ENCODE measurements around the gene RMND5A.
"Not testable (repeated sequence)": the region's sequence is repeated elsewhere in the genome, so short reads cannot be mapped to it uniquely, and the experiment has no call there.

The RMND5A gene

GRCh38 chr2:86697551-86698104 lies 22.5 kb upstream of the RMND5A start:
- no peak for DNase-seq (ENCODE audit: low read depth)
- no peak for TF ChIP-seq CTCF (IDR thresholded peaks at IDR 0.05; ENCODE audit: control insufficient read depth, extremely low read depth, insufficient read depth)
- no peak overlapping the region for H3K4me3 ChIP-seq (ENCODE audit: low read depth, low read length)

- no peak for DNase-seq (ENCODE audit: low read depth)
- TF ChIP-seq CTCF (IDR thresholded peaks at IDR 0.05; ENCODE audit: control insufficient read depth, extremely low read depth, insufficient read depth): no peak
- H3K4me3 ChIP-seq (ENCODE audit: low read depth, low read length): no peak overlapping the region
Measured at GRCh38 chr2:86700690-86701089, 19.4 kb upstream of the RMND5A start.

GRCh38 chr2:86703704-86704361 lies 16.3 kb upstream of the RMND5A start:
- TF ChIP-seq CTCF (IDR thresholded peaks at IDR 0.05; ENCODE audit: control insufficient read depth, extremely low read depth, insufficient read depth): peak; percentile 29; the same call in 1 of the 2 replicates
- no peak overlapping the region for H3K4me3 ChIP-seq (ENCODE audit: low read depth, low read length)
- peak; percentile 81 for DNase-seq (ENCODE audit: low read depth)

DNA sequence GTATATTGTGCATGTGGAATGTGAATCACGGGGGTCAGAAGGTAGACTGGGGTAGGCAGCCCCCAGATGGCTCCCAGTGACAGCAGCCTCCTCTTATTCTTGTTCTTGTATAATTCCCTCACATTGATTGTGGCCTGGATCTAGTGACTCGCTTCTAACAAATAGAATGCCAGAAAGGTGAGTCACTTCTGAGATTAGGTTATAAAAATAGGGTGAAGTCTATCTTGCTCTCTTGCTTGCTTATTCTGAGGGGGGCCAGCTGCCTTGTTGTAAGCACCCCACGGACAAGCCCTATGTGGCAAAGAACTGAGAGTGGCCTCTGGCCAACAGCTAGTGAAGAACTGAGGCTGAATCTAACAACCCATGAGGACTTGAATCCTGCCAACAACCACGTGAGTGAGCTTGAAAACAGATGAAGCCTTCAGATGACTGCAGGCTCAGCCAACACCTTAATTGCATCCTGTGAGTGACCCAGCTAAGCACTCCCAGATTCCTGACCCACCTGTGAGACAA lies 15.6 kb upstream of the RMND5A start:
- H3K4me3 ChIP-seq (ENCODE audit: low read depth, low read length): no peak overlapping the region
- TF ChIP-seq CTCF (IDR thresholded peaks at IDR 0.05; ENCODE audit: control insufficient read depth, extremely low read depth, insufficient read depth): no peak
- DNase-seq (ENCODE audit: low read depth): no peak

GRCh38 chr2:86706220-86706619 lies 13.9 kb upstream of the RMND5A start:
- no peak for DNase-seq (ENCODE audit: low read depth)
- no peak overlapping the region for H3K4me3 ChIP-seq (ENCODE audit: low read depth, low read length)
- no peak for TF ChIP-seq CTCF (IDR thresholded peaks at IDR 0.05; ENCODE audit: control insufficient read depth, extremely low read depth, insufficient read depth)

DNA sequence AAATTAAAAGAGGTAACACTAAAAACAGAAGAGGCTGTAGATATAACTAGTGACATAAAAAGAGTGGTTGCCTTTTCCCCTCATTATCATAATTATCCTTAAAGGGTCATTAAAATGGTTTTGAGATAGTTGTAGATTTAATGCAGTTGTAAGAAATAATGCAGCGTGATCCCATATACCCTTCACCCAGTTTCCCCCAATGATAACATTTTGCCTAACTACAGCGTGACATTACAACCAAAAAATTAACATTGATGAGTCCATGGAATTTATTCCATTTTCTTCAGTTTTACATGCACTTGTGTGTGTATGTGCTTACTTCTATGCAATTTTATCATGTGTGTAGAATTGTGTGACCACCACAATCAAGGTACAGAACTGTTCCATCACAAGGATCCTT lies 13.2 kb upstream of the RMND5A start:
- no peak for TF ChIP-seq CTCF (IDR thresholded peaks at IDR 0.05; ENCODE audit: control insufficient read depth, extremely low read depth, insufficient read depth)
- DNase-seq (ENCODE audit: low read depth): no peak
- no peak overlapping the region for H3K4me3 ChIP-seq (ENCODE audit: low read depth, low read length)

- DNase-seq (ENCODE audit: low read depth); H3K4me3 ChIP-seq (ENCODE audit: low read depth, low read length): not testable (repeated sequence)
Measured at GRCh38 chr2:86708126-86708525, 12.0 kb upstream of the RMND5A start.

GRCh38 chr2:86714579-86715173 lies 5.4 kb upstream of the RMND5A start:
- not testable (repeated sequence) for DNase-seq (ENCODE audit: low read depth)

DNA sequence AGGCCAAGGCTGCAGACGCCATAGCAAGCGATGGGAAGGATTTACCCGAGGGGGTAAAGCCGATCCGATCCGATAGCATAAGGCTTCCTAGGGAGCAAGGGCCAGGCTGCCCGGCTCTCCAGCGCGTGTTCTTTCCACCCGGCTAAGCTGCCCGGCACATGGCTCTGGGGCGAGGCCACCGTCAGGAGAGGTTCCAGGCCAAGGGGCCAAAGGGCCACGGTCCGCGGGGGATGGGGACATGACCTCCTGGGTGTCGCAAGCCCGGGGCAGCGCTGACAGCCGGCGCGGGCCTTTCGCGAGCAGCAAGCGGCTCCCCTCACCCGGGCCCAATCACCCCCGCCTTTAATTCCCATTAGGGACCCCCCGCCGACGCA lies 841 bp upstream of the RMND5A start:
- H3K4me3 ChIP-seq (ENCODE audit: low read depth, low read length): peak overlapping the region; percentile 44

More at GRCh38 chr2:86714579-86715173, 5.4 kb upstream of the RMND5A start:
- not testable (repeated sequence) for H3K4me3 ChIP-seq (ENCODE audit: low read depth, low read length)

GRCh38 chr2:86720540-86721320 lies 639 bp downstream of the RMND5A start:
- not testable (repeated sequence) for DNase-seq (ENCODE audit: low read depth)
- peak overlapping the region; percentile 59 for H3K4me3 ChIP-seq (ENCODE audit: low read depth, low read length)

More for the DNA sequence above, 841 bp upstream of the RMND5A start:
- DNase-seq (ENCODE audit: low read depth): not testable (repeated sequence)

Measured in LNCaP clone FGC (cell line).